Bone marrow (tissue), 2 donors: ENCODE data around the gene LPAR3.
"Not testable (repeated sequence)": the region's sequence is repeated elsewhere in the genome, so short reads cannot be mapped to it uniquely, and the experiment has no call there.

Experiments
- DNase-seq, 2 donors: peaks; one replicate each; lab custom pipeline; 2025; lab: John Stamatoyannopoulos, UW

The LPAR3 gene, protein sequence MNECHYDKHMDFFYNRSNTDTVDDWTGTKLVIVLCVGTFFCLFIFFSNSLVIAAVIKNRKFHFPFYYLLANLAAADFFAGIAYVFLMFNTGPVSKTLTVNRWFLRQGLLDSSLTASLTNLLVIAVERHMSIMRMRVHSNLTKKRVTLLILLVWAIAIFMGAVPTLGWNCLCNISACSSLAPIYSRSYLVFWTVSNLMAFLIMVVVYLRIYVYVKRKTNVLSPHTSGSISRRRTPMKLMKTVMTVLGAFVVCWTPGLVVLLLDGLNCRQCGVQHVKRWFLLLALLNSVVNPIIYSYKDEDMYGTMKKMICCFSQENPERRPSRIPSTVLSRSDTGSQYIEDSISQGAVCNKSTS

DNA sequence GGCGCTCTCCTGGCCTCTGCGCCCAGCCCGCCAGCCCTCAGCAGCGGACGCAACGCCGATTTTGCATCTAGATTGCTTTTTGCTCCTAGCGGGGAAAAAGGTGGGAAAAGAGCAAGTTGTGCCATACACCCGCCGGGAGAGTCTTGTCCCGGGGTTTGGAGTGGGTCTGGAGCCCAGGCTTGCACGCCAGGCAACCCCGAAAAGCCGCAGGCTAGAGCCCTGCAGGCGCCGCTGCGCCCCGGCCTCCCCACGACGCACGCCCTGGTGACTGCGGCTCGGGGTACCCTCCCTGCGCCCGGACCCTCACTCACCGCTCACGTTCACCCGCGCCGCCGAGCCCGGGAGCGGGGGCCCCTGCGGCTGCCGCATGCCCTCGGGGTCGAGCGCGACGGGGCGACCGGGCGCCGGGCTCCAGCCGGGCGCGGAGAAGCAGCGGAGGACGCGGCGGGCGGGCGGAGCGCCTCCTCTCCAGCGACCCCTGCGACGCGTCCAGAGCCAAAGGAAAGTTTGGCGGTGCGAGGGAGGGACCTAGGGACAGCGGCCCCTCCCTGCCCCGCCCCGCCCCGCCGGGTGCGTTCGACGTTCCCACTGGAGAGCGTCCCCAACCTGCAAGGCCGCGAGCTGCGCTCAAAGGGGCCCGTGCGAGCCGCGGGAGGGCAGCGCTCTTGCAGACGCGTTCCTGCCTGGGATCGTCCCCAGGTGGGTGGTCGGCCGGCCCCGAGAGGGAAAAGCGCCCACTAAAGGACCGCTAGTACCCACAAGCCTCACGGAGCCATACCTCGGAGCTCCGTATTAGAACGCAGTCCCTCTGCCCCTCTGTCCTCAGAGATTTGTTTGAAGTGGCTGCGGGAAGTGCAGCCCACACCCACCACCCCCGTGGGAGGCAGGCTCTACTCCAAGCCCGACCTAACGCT lies at the start of gene LPAR3:
TSS of gene LPAR3 (minus strand) at position 502 of the 914 bp plus-strand sequence. CDS start 27,086 bp downstream, outside the sequence.
- no peak for DNase-seq

GRCh38 chr1:84941843-84942242 lies 48.8 kb upstream of the LPAR3 start:
- no peak for DNase-seq

DNA sequence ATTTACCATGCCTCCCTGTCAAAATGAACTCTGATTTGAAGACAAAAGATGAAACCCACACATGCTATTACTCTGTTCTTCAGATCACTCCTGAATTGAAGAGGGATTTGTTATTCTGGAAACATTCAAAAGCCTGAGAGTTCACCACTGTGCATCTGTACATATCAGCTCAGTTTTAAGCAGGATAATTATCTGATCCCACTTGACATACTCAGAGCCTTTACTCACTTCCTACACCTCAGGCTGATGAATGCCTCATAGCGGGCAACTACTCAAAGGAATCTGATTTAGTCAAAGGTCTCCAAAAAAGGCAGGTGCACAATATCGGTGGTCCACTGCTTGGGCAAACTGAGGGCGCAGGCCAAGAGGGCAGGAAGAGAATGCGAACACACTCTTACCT lies 47.5 kb upstream of the LPAR3 start:
- DNase-seq = no peak

- DNase-seq = no peak
Observed at GRCh38 chr1:84939761-84940160, 46.8 kb upstream of the LPAR3 start.

GRCh38 chr1:84939151-84939550 lies 46.1 kb upstream of the LPAR3 start:
- DNase-seq = no peak

- DNase-seq = peak in 1 of 2 donors; percentile 34
Observed at GRCh38 chr1:84936116-84936810, 43.3 kb upstream of the LPAR3 start.

- DNase-seq = no peak
Observed at GRCh38 chr1:84933011-84933611, 40.1 kb upstream of the LPAR3 start.

- DNase-seq = no peak
Observed at GRCh38 chr1:84930831-84931230, 37.8 kb upstream of the LPAR3 start.

DNA sequence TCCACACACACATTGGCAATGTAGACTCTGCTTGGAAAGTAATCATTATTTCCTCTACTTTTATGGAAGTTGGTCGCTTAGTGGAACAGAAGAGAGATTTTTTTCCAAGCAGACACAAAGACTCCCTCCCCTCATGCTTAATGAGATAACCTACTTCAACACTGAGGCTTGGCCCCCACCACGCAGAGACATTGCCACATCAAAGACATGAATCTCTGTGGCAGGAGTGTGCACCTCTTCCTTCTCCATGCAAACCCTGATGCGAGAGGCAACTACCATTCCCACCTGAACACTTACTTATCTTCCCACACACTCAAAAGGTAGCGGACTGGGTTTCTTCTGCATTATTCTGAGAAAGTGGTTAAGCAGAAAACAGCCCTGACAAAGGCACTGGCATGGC lies 37.3 kb upstream of the LPAR3 start:
- DNase-seq = no peak

GRCh38 chr1:84929581-84929980 lies 36.6 kb upstream of the LPAR3 start:
- no peak for DNase-seq

- DNase-seq = no peak
Observed at GRCh38 chr1:84928979-84929378, 36.0 kb upstream of the LPAR3 start.

- DNase-seq = no peak
Observed at GRCh38 chr1:84923317-84923716, 30.3 kb upstream of the LPAR3 start.

DNA sequence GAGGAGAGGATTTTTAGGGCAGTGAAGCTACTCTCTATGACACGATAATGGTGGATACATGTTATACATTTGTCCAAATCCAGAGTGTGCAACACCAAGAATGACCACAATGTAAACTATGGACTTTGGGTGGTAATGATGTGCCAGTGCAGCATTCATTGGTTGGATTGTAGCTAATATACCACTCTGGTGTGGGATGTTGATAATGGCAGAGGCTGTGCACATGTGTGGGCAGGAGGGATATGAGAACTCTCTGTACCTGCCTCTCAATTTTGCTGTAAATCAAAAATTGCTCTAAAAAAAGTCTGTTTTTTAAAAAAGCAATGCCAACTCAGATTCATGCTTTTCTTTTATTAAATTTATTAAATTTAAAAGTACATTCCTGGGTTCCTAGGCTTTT lies 27.2 kb upstream of the LPAR3 start:
- DNase-seq = no peak

DNA sequence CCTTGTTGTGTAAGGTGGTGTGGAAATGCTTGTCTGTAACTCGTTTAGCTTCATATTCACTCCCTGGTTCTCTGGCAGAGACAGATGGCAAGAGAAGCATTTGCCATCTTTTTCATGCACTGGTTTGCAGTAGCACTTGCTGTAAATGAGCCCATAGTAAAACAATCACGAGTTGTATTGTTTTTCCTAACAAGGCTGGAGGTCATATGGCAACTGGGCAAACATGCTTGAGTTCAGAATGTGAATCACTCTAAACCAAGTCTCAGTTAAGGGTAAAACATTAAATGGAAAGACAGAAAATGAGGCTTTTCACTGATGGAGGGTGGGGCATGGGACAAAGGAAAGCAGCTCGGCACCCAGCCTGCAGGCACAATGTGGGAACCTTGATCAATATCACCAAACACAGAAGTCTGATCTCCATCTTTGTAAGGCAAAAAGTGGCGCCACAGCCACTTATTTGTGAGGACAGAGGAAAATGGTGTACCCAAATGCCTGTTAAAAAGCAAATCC lies 26.5 kb upstream of the LPAR3 start:
- no peak for DNase-seq

DNA sequence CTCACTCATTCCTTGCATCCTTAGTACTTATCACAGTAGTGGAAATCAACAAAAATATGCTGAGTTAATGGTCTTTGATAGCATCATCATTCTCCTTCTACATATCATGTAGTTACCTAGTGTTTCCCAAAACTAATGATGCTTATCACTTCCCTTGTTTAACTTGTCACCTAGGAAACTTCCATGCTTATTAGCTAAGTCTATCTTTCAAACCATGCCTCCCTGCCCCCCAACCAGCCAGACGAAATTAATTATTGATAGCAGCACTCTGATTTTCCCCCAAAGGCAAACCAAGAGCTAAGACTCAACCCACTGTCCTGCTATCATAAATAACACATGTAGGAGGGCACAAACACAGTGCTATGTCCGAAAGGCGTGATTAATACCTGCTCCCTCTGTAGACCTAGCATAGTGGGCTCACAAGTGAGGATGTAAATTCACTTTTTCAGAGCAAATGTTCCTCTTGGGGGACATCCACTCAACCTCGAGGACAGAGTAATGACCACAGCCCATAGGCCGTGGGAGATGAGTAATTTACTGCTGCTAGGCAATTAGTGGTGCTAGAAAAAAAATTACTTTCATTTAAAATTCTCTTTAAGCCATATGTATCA lies 25.8 kb upstream of the LPAR3 start:
- DNase-seq = no peak

GRCh38 chr1:84916897-84917296 lies 23.9 kb upstream of the LPAR3 start:
- no peak for DNase-seq

GRCh38 chr1:84913555-84913892 lies 20.5 kb upstream of the LPAR3 start:
- DNase-seq = no peak

- DNase-seq = no peak
Observed at GRCh38 chr1:84912726-84913554, 19.9 kb upstream of the LPAR3 start.

GRCh38 chr1:84908746-84909464 lies 15.9 kb upstream of the LPAR3 start:
- not testable (repeated sequence) for DNase-seq
